ENCODE data around the gene COL27A1. TPM values are rescaled to one million over a fixed set of nuclear protein-coding genes. Genes with fewer than 3 reads are reported as not detected.

Gene COL27A1
- polyA plus RNA-seq, 1 donor: 45.2 TPM

DNA sequence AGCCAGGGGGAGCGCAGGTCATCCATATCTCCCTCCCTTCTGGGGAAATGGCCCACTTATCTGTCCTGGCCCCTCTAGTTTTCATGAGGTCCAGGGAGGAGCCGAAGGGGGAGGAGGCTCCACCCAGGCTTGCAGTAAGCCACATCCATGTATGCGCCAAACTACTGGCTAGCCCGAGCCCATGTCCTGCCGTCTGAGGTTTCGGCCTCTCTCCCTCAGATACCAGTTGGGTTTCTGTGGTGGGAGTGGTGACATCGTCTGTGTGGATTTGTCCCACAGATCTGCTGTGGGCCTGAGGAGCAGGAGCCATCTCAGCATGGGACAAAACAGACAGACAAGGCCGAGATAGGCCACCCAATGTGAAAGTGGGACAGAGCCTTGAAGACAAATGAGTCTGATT lies 89.2 kb downstream of the COL27A1 start:
- no peak for DNase-seq

- no peak for DNase-seq
Measured at GRCh38 chr9:114246558-114246957, 91.2 kb downstream of the COL27A1 start.

- DNase-seq: no peak
Measured at GRCh38 chr9:114247077-114247476, 91.7 kb downstream of the COL27A1 start.

DNA sequence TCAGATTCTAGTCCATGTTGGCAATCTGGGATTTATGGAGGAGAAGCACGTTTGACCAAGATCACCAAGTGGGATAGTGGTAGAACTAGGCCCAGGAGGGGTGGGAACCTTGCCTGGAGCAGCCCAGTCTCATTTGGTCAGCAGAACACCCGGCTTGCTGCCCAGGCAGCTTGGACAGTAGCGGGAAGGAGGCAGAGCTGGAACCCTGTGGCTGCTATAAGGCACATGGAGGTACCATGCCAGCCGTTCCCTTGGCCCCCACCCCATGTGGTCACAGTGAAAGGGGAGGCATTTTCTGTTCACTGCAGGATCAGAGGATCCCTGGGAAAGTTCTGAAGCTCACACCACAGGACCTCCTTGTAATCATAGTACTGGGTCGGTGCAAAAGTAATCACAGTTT lies 92.2 kb downstream of the COL27A1 start:
- no peak for DNase-seq

DNA sequence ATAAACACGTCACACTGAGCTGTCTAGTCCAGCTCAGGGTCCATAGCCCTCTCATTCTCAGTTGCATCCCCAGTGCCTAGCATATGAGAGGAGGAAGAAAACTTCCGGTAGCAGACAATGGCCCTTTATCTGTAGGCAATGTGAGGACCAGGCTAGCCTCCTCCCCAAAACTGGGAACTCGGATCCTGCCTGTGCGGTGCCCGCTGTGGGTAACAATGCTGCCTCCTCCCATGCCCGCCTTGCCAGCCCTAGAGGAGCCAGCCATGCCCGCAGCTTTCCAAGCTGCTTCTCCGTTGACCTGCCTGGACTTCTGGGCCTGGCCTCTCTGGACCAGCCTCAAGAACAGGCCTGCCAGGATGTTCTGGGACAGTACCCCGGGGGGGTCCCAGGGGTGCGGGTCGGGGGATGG lies 93.0 kb downstream of the COL27A1 start:
- no peak for DNase-seq

DNA sequence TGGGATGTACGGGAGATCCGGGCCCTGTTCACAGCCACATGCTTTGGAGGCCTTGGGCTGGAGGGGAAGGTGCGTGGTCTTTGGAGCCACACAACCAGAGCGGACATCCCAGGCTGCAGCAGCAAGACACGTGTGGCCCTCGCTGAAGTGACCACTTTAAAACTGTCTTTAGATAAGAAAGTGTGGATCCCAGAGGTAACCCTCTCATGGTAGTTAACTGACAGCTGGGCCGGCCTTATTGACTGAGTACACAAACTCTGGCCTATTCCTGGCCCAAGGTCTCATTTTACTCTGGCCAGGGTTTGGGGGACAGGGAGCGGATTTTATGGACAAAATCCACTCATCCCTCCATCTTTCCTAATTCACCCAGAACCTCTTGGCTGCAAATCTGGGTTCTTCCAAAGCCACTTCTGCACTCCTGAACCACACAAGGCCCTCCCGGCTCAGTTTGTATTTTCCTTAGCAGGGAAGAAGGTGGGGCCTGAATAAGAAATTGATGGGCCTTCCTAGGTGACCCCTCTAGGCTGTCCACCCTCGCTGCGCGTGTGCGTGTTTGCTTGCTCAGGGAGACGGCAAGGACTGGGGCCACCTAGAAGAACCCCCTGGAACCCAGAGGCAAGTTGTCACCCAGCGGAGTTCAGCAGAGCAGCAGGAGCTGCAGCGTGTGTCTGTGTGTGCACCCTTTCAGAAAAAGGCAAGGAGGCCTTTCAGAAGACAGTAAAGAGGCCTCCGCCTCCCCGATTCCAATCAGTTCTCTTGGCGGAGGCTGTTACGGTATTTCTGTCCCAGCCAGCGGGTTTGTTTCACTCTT lies 94.3 kb downstream of the COL27A1 start:
- DNase-seq: no peak

DNA sequence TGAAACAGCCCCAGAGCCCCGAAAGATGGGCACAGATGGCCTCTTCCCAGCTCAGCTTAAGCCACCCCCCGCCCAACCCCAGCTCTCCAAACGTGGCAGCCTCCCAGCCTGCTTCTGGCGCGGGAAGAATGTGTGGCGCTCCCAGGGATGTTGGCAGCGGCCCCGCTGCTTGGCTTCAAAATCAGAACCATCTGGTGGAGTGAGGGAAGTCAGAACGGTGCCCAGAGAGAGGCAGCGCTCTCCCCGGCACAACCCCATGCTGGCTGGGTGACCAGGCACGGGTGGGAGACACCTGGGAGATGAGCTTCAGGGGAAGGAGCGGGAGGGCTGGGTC lies 94.9 kb downstream of the COL27A1 start:
- DNase-seq: no peak

GRCh38 chr9:114250648-114251047 lies 95.3 kb downstream of the COL27A1 start:
- DNase-seq: no peak

GRCh38 chr9:114252394-114252793 lies 97.1 kb downstream of the COL27A1 start:
- no peak for DNase-seq

DNA sequence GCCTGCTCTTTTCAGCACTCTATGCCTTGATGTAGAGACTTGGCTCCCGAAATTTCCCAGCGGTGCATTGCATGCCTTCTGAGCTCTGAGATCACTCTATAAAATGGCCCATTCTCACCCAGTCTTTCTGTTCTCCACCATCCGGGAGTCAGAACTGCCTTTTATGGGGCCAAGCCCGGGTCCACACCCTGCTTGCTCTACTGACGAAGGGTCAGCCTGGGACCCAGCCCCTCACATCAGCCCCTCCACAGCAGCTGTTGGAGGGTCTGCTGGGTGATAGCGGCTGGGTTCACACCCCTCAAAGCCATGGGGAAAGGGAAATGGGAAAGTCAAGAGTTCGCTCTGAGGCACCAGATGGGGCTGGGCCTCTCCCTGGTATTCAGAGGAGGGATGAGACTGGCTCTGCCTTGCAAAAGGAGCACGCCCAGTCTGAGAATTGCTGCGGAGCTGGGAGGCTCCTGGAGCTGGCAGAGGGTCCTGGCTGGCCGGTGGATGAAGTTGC lies 101.5 kb downstream of the COL27A1 start:
- no peak for DNase-seq

DNA sequence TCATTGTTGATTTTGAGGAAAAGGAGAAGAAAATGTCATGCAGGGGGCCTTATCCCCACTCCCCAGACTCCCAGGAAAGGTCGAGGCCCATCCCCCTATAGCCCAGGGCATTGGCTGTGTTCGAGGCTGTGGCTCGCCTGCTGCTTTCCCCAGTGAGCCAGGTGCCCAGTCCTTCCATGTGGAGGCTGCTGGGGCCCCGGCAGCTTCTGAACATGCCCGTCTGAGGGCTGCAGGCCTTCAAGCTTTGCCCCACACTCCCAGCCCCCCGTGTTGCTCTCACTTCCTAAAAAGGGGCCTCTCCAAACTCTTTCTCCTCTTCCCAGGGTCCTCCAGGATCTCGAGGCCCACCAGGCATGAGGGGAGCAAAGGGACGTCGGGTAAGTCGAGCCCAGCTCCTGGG lies 102.9 kb downstream of the COL27A1 start:
- DNase-seq: no peak

DNA sequence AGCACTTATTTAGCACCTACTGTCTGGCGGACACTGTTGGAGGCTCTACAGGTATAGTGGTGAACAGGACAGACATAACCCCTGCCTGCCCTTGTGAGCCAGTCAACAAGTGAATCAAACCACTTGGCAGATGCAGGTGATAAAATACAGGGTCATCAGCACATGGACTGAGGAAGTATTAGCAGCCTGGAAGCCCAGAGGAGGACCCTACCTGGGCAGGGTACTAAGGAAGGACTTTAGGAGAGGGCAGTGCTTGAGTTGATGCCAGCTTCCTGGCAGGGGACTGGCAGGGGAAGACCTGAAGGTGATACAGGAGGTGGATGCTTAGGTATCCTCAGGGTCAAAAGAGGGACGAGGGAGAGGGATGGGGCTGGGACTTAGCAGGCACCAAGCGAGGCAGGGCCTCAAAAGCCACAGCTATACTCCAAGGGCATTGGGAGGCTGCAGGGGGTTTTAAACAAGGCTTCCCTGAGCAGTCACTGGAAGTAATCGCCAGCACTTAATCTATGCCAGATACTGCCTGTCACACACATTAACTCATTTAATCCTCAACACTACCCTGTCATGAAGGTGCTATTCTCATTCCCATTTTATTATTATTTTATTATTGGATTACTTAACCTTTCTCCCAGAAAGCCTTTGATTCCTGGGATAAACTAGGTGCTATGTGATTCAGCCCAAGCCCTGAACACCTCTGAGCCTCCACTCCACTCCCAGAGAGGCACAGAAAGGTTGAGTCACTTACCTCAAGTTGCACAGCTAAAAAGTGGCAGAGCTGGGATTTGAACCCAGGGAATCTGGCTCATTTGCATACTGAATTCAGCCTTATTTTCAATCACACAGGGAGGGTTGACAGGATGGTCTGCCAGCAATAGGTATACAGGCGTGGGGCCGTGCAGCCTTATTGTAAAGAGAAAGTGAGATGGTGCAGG lies 103.8 kb downstream of the COL27A1 start:
- DNase-seq: no peak

DNA sequence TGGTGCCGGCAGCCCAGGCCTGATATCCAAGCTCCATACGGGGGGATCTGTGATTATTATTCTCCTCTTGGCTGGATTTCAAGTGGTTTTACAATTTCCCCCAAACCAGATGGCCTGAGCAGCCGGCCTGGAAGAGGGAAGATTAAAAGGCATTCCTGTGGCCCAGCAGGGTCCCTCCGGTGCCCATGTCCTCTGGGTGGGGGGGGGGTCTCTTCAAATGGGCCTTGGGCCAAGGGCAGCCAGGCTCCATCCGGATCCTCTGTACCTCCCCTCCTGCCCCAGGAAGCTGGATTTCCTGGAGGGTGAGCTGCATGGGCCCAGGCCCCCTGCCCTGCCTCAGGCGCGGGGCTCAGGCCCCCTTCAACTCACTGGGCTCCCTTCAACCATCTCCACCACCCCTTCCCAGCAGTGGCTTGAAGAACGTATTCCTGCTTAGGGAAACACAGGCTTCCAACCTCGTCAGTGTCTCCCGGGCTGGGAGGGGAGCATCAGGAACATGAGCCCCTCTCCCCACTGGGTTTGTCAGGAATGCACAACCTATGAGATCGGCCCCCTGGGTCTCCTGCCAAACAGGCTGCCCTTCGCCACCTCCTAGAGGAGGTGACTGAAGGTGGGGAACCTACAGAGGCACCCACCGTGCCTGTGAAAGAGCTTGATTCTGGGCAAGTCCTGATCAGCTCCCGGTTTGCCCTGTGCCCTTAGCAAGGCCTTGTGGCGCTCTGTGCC lies 104.6 kb downstream of the COL27A1 start:
- DNase-seq: no peak

DNA sequence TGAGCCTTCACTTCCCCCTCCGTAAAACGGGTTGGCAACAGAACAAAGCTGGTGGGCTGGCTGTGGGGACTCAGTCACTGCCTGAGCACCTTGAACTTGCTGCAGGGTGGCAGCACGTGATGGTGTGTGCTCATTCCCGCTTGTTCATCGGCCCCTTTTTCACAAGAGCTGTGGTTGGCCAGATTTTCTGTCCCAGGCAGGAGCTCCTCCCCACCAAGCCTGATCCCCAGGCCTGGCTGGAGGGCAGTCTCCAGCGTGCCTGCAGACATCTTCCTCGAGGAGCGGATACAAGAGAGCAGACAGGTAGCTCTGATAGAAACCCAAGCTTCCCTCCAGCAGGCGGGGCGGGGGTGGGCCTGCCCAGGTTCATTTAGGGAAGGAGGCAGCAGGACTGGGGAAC lies 105.7 kb downstream of the COL27A1 start:
- no peak for DNase-seq

GRCh38 chr9:114261987-114262386 lies 106.7 kb downstream of the COL27A1 start:
- DNase-seq: no peak

DNA sequence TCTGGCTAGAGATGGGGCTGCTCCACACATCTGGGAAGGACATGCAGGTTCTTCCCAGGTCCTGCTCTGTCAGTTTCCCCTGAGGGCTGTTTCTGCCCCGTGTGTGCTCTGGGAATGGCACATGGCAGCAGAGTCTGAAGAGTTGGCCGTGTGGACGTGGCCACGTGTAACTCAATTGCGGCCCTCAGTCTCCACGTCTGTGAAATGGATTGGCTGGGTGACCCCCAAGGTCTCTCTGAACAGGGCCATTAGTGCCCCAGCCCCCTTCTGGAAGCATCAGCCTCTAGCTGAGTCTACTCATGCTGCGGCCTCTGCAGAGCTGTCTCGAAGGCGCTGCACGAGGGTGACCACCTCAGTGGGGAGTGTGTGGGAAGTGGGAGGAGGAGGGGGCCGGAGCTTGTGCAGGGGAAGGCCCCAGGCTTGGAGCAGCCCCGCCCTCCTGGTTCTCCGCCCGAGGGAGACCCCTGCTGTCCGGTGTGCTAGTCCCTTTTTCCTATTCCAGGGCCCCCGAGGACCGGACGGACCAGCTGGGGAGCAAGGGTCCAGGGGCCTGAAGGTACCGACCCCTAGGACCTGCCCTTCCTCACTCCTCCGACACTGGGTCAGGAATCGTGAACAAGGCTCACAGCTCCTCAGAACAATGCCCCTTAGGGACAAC lies 108.6 kb downstream of the COL27A1 start:
- DNase-seq: no peak

- DNase-seq: no peak
Measured at GRCh38 chr9:114264806-114265550, 109.6 kb downstream of the COL27A1 start.

DNA sequence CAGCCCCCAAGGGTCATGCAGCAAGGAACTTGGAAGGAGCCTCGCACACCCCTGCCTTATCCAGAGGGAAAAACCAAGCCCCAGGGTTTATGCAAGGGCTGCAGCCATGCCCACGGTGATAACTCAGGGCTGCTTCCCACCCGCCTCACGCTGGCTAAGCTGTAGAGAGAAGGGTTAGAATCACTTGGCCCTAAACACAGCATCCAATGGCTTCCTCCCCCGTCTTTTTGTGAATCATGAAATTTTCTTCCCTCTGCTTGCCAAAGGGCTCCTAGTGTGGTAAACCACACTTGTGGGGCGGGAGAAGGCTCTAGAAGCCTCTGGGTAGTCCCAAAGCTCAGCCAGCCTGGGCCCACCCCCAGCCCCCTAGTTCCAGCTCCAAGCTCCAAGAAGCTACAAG lies 111.6 kb downstream of the COL27A1 start:
- DNase-seq: no peak

DNA sequence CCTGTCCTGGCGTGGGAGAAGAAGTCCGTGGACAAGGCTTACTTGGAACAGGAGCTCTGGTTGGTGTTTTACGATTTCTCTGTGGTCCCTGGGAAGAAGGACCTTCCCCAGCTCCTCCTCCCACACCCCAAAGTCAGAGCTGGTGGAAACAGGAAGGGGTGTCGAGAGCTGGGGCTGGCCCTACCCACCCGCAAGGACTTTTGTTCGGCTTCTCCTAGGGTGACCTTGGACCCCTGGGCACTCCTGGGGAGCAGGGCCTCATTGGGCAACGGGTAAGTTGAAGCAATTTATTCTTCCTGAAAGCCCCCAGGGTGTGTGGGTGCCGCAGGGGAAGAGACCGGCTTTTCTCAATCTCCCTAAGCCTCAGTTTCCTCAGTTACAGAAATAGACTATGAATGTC lies 113.7 kb downstream of the COL27A1 start:
- DNase-seq: no peak

- no peak for DNase-seq
Measured at GRCh38 chr9:114270120-114270975, 115.0 kb downstream of the COL27A1 start.
